HL-60 (cell line): ENCODE results near the gene LAMA3.

ENCODE experiments used
- DNase-seq, 2 experiments: peaks; one replicate each; pipeline ENCODE4 v3.0.0-alpha.2; 2010 to 2020; ENCODE audit warnings: low read depth in 1 of 2, low spot score in 1 of 2
- H3K27ac ChIP-seq: fragments of 250-450 bp; sonication (Bioruptor Pico); replicated peaks from 2 replicates; pipeline ENCODE4 v1.5.1; 2020; ENCODE audit warnings: mild to moderate bottlenecking, moderate library complexity
- H3K27me3 ChIP-seq: fragments of 250-450 bp; sonication (Bioruptor Pico); 2 replicates; pipeline ENCODE4 v1.5.1; 2021; ENCODE audit warnings: mild to moderate bottlenecking, moderate library complexity; ENCODE audit not compliant: insufficient read depth, poor library complexity, severe bottlenecking
- H3K4me3 ChIP-seq: replicated peaks from 2 replicates; pipeline ENCODE4 v1.5.1; 2011; ENCODE audit warnings: mild to moderate bottlenecking, control low read depth, low read length; ENCODE audit not compliant: insufficient read depth
- CTCF ChIP-seq: IDR thresholded peaks from one replicate; pipeline ENCODE4 v1.5.1; 2011; ENCODE audit warnings: low read length, control low read depth, inconsistent platforms; ENCODE audit not compliant: insufficient read depth
- GABPA ChIP-seq: IDR thresholded peaks from 2 replicates; pipeline ENCODE4 v1.6.1; 2012; ENCODE audit warnings: low read depth
- POLR2AphosphoS5 ChIP-seq: IDR thresholded peaks from 2 replicates; pipeline ENCODE4 v1.6.1; 2012; ENCODE audit warnings: low read depth
- REST ChIP-seq: IDR thresholded peaks from 2 replicates; pipeline ENCODE4 v1.6.1; 2012; ENCODE audit warnings: low read depth; ENCODE audit not compliant: insufficient replicate concordance
- SPI1 ChIP-seq: IDR thresholded peaks from 2 replicates; pipeline ENCODE4 v1.6.1; 2012; ENCODE audit warnings: low read depth, mild to moderate bottlenecking, borderline replicate concordance

Gene LAMA3

GRCh38 chr18:23977103-23977502 is 287.9 kb downstream of the LAMA3 start:
- H3K4me3 ChIP-seq, result no peak overlapping the region
- TF ChIP-seq CTCF (no peak), POLR2AphosphoS5 (no peak), REST (no peak), SPI1 (no peak)
- DNase-seq, result no peak
- H3K27ac ChIP-seq, result no peak overlapping the region
- H3K27me3 ChIP-seq, result no peaks in the 10 kb centered on the region

- Histone ChIP-seq H3K27me3 (no peaks in the 10 kb centered on the region), H3K4me3 (no peak overlapping the region), H3K27ac (no peak overlapping the region)
- peak in 1 of 2 experiments; percentile 66 for DNase-seq
- TF ChIP-seq GABPA (no peak), REST (no peak), POLR2AphosphoS5 (no peak), CTCF (no peak), SPI1 (peak; percentile 33; the same call in 1 of the 2 replicates)
These were observed 288.6 kb downstream of the LAMA3 start for GRCh38 chr18:23977719-23978483.

GRCh38 chr18:23981369-23981980 is 292.2 kb downstream of the LAMA3 start:
- Histone ChIP-seq H3K27ac (no peak overlapping the region), H3K27me3 (no peaks in the 10 kb centered on the region), H3K4me3 (no peak overlapping the region)
- TF ChIP-seq POLR2AphosphoS5 (no peak), CTCF (no peak), GABPA (no peak), REST (no peak), SPI1 (no peak)
- no peak for DNase-seq
